Fibroblast of mammary gland (primary cell): ENCODE data around the gene PSMB5.

ENCODE experiments used
- DNase-seq: peaks from one replicate; pipeline ENCODE4 v3.0.0-alpha.2; 2010; ENCODE audit warnings: low read depth
- H3K4me3 ChIP-seq: 2 replicates; pipeline ENCODE4 v1.5.1; 2011; ENCODE audit warnings: low read depth, mild to moderate bottlenecking, low read length, moderate library complexity; ENCODE audit not compliant: control insufficient read depth
- CTCF ChIP-seq: conservative IDR thresholded peaks from 2 replicates; pipeline ENCODE4 v1.5.1; 2011; ENCODE audit warnings: low read depth, low read length, inconsistent platforms; ENCODE audit not compliant: control insufficient read depth, insufficient read depth

The PSMB5 gene

GRCh38 chr14:23067847-23068788 is 33.4 kb upstream of the PSMB5 start:
- peak overlapping the region; percentile 20 for H3K4me3 ChIP-seq
- TF ChIP-seq CTCF, result no peak

DNA sequence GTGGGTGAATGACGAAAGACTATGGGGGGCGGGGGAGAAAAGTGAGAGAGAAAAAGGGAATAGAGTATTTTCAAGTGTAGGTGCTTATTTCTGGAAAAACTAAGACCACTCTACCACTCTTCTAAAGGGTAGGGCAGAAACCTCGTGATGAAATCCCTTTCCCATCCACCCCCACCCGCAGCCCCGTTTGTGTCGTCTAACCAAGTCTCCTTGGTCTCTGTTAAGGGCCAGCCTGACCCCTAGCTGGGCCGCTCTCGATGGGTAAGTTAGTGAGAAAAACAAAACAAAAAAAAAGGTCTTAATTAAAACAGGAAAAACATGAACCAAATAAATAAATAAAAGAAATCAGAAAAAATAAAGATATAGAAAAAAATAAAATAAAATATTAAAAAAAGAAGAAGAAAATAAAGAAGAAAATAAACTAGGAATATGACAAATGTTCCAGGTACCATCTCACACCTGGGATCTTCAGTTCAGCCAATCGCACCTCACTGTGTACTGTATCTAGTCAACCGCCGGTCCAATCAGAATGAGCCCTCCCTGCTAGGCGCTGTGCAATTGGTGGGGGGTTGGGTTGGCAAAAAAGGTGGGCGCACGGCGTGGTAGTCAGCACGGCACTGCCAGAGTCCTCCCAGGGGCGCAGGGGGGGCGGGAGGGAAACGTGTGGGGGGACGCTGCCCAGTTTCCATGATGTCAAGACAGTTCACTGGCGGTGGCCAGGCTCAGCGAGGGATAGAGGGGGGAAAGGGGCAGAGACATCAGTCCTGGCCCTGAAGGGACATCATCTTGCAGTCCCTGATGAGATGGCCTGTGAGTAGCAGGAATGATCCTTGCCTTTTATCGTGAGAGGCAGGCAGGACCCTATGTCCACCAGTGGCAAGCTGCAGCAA is 32.4 kb upstream of the PSMB5 start:
- no peak for TF ChIP-seq CTCF
- H3K4me3 ChIP-seq, result no peak overlapping the region
- DNase-seq, result no peak

More at GRCh38 chr14:23067847-23068788, 33.4 kb upstream of the PSMB5 start:
- no peak for DNase-seq

GRCh38 chr14:23066368-23066767 is 31.7 kb upstream of the PSMB5 start:
- no peak for DNase-seq
- no peak overlapping the region for H3K4me3 ChIP-seq
- no peak for TF ChIP-seq CTCF

DNA sequence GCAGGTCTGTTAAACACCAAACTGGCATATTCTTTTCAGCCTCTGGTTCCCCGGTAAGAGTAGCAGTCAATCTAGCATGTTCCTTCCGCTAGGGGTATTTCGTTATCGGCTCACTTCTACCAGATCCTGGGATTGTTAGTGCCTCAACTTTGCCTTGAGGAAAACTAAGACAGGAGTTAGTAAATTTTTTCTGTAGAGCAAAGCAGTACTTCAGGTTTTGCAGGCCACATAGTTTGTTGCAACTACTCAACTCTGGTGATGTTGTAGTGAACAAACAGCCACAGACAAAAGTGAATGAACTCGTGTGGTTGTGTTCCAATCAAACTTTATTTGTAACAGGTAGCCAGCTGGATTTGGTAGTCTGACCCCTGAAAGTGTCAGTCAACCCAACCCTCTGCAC is 28.9 kb upstream of the PSMB5 start:
- no peak overlapping the region for H3K4me3 ChIP-seq
- no peak for TF ChIP-seq CTCF
- DNase-seq, result no peak

DNA sequence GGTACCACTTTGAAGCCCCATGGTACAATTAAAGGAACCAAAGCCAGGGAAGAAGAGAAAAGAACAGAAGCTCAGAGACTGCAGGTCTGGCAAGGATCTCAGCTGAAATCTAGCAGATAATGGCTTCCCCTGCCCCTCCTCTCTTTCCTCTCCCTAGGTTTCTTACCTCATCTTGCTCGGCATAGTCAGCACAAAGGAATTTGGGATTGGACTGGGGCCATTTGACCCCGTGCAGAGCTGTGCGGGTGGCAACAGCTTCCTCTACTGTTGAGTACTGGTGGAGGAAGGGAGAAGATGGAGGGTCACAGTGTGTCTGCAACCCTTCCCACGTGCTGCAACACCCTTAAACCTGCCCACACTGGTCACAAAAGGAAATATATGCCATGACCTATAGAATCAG is 27.3 kb upstream of the PSMB5 start:
- peak; percentile 94 for DNase-seq
- H3K4me3 ChIP-seq, result no peak overlapping the region
- TF ChIP-seq CTCF, result no peak

GRCh38 chr14:23060536-23061260 is 26.0 kb upstream of the PSMB5 start:
- no peak for TF ChIP-seq CTCF
- DNase-seq, result no peak
- no peak overlapping the region for H3K4me3 ChIP-seq
